ENCODE measurements around the gene SH3RF3.

SH3RF3 gene

GRCh38 chr2:109527846-109528705 lies 399.1 kb downstream of the SH3RF3 start:
- H3K4me1 ChIP-seq (ENCODE audit: insufficient read depth, poor library complexity, severe bottlenecking), result no peaks in the 10 kb centered on the region
- ATAC-seq (ENCODE audit: low read depth), result no peak
- TF ChIP-seq, protein P1, sequence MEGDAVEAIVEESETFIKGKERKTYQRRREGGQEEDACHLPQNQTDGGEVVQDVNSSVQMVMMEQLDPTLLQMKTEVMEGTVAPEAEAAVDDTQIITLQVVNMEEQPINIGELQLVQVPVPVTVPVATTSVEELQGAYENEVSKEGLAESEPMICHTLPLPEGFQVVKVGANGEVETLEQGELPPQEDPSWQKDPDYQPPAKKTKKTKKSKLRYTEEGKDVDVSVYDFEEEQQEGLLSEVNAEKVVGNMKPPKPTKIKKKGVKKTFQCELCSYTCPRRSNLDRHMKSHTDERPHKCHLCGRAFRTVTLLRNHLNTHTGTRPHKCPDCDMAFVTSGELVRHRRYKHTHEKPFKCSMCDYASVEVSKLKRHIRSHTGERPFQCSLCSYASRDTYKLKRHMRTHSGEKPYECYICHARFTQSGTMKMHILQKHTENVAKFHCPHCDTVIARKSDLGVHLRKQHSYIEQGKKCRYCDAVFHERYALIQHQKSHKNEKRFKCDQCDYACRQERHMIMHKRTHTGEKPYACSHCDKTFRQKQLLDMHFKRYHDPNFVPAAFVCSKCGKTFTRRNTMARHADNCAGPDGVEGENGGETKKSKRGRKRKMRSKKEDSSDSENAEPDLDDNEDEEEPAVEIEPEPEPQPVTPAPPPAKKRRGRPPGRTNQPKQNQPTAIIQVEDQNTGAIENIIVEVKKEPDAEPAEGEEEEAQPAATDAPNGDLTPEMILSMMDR (IDR thresholded peaks at IDR 0.05; ENCODE audit: poor library complexity, severe bottlenecking), result no peak
- no peak overlapping the region for H3K4me3 ChIP-seq (ENCODE audit: severe bottlenecking)
- H3K27me3 ChIP-seq (ENCODE audit: insufficient read depth, poor library complexity, severe bottlenecking), result no peaks in the 10 kb centered on the region
- no peaks in the 10 kb centered on the region for H3K36me3 ChIP-seq (ENCODE audit: low read depth)
- no peak overlapping the region for H3K27ac ChIP-seq (ENCODE audit: poor library complexity, severe bottlenecking)
- peak; percentile 45 for DNase-seq (ENCODE audit: low spot score)
- H3K9me3 ChIP-seq (ENCODE audit: severe bottlenecking), result no peaks in the 10 kb centered on the region

DNA sequence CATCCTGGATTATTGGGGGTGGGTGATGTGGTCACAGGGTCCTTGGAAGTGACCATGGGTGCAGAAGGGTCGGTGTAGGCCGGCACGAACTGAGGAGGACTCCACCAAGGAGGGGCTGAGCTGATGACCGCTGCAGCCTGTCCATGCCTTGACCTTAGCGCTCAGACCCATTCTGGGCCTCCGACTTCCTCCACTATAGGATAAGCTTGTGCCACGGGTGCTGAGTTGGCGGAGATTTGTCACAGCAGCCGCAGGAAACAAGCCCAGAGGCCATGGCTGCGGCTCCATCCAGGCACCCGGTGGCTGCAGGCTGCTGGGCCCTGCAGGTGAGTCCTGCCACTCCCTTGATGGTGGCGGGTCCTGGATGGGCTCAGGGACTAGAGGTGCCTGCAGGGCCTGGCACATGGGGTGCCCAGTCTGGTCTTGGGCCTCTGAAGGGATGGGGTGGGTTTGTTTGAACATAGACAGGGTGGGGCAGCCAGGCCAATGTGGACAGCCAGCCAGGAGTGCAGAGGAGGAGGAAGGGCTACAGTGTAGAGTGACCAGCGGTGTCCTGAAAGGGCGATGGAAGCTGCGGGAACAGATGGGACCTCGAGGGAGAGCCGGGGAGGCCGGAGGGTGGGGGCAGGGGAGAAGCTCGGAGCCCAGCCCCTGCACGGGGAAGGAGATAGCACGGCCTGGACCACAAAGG lies 400.0 kb downstream of the SH3RF3 start:
- H3K36me3 ChIP-seq (ENCODE audit: low read depth), result no peaks in the 10 kb centered on the region
- H3K4me1 ChIP-seq (ENCODE audit: insufficient read depth, poor library complexity, severe bottlenecking), result no peaks in the 10 kb centered on the region
- TF ChIP-seq, protein P1 (IDR thresholded peaks at IDR 0.05; ENCODE audit: poor library complexity, severe bottlenecking), result no peak
- no peak overlapping the region for H3K27ac ChIP-seq (ENCODE audit: poor library complexity, severe bottlenecking)
- H3K4me3 ChIP-seq (ENCODE audit: severe bottlenecking), result no peak overlapping the region
- no peak for DNase-seq (ENCODE audit: low spot score)
- ATAC-seq (ENCODE audit: low read depth), result no peak
- no peaks in the 10 kb centered on the region for H3K27me3 ChIP-seq (ENCODE audit: insufficient read depth, poor library complexity, severe bottlenecking)
- H3K9me3 ChIP-seq (ENCODE audit: severe bottlenecking), result no peaks in the 10 kb centered on the region

DNA sequence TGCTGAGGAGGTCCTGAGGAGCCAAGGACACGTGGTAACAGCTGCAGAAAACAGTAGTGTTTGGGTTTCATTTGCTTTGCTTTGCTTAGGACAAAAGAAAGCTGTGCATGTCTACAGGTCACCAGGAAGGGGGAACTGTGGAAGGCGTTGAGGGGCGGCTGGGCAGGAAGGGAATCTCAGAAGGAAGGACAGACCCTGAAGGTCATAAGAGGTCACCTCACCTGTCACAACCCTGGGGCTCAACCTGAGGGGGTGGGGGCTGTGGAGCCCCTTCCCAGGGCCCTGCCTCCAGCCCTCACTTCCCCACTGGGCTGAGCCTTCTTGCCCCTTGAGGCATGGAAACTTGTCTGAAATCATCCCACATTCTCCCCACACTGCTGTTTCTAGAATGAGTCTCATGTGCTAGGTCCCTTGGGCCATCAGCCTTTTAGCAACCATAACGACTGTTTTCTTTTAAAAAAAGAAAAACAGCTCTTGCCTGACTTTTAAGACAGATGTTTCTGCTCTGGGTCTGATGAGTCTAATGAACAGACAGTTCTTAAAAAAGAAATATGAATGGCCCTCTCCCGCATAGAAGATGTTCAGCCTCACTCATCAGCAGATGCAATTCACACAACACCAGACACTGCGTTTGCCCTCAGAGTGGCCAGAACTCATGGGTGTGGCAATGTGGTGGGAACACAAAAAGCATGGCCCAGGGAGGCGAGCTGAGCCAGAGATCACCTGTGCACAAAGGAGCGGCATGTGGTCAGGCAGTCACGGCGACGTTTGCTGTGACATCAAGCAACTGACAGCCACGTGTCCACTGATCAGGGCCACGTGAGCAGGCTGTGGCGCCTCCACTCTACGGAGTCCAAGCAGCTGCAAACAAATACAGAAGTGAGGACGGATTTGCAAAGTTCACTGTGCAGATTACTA lies 400.8 kb downstream of the SH3RF3 start:
- ATAC-seq (ENCODE audit: low read depth), result no peak
- H3K4me3 ChIP-seq (ENCODE audit: severe bottlenecking), result no peak overlapping the region
- TF ChIP-seq, protein P1 (IDR thresholded peaks at IDR 0.05; ENCODE audit: poor library complexity, severe bottlenecking), result no peak
- H3K36me3 ChIP-seq (ENCODE audit: low read depth), result no peaks in the 10 kb centered on the region
- no peaks in the 10 kb centered on the region for H3K9me3 ChIP-seq (ENCODE audit: severe bottlenecking)
- no peak overlapping the region for H3K27ac ChIP-seq (ENCODE audit: poor library complexity, severe bottlenecking)
- DNase-seq (ENCODE audit: low spot score), result no peak
- no peaks in the 10 kb centered on the region for H3K4me1 ChIP-seq (ENCODE audit: insufficient read depth, poor library complexity, severe bottlenecking)
- H3K27me3 ChIP-seq (ENCODE audit: insufficient read depth, poor library complexity, severe bottlenecking), result no peaks in the 10 kb centered on the region

DNA sequence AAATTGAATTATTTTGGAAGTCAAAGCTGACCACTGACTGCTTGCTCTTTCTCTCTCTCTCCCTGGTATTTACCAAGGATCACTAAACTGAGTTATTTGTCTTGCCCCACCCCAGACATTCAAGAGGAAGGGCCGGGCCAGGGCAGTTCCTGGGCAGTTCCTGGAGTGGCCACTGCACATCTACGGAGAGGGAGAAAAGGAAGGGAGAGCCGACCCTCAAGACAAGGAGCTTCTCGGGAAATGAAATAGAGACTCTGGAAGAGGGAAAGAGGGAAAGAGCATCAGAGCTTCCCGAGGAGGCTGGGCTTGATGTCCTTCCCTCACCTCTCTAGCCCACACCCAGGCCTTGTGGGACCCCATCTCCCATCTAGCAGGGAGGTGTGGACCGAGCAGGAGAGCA lies 401.7 kb downstream of the SH3RF3 start:
- Histone ChIP-seq H3K27ac (ENCODE audit: poor library complexity, severe bottlenecking) (no peak overlapping the region), H3K36me3 (ENCODE audit: low read depth) (no peaks in the 10 kb centered on the region), H3K9me3 (ENCODE audit: severe bottlenecking) (no peaks in the 10 kb centered on the region), H3K4me3 (ENCODE audit: severe bottlenecking) (no peak overlapping the region), H3K27me3 (ENCODE audit: insufficient read depth, poor library complexity, severe bottlenecking) (no peaks in the 10 kb centered on the region), H3K4me1 (ENCODE audit: insufficient read depth, poor library complexity, severe bottlenecking) (no peaks in the 10 kb centered on the region)
- TF ChIP-seq, protein P1 (IDR thresholded peaks at IDR 0.05; ENCODE audit: poor library complexity, severe bottlenecking), result no peak
- ATAC-seq (ENCODE audit: low read depth), result no peak
- no peak for DNase-seq (ENCODE audit: low spot score)

All from RWPE2 (cell line).